LNCAP (cell line): Measurements from ENCODE around the gene AGBL1.

Experiments
- CTCF ChIP-seq: fragments of 450-650 bp; IDR thresholded peaks from 2 replicates; pipeline ENCODE4 v1.5.1; 2017; ENCODE audit warnings: mild to moderate bottlenecking

AGBL1 gene

GRCh38 chr15:86164232-86164898 is 84.7 kb downstream of the AGBL1 start:
- no peak for TF ChIP-seq CTCF

GRCh38 chr15:86165265-86166211 is 85.9 kb downstream of the AGBL1 start:
- TF ChIP-seq CTCF = no peak

- no peak for TF ChIP-seq CTCF
Observed at GRCh38 chr15:86167841-86168240, 88.2 kb downstream of the AGBL1 start.

- peak; percentile 24; the same call in 1 of the 2 replicates for TF ChIP-seq CTCF
Observed at GRCh38 chr15:86178845-86179244, 99.2 kb downstream of the AGBL1 start.

GRCh38 chr15:86183596-86184491 is 104.2 kb downstream of the AGBL1 start:
- no peak for TF ChIP-seq CTCF

- TF ChIP-seq CTCF = no peak
Observed at GRCh38 chr15:86193716-86194380, 114.2 kb downstream of the AGBL1 start.

- no peak for TF ChIP-seq CTCF
Observed at GRCh38 chr15:86197770-86198169, 118.1 kb downstream of the AGBL1 start.
